Measurements from ENCODE around the gene TPSAB1.
A peak's percentile ranks its signal among the peaks of the same experiment; 100 is the strongest.

TPSAB1 gene

DNA sequence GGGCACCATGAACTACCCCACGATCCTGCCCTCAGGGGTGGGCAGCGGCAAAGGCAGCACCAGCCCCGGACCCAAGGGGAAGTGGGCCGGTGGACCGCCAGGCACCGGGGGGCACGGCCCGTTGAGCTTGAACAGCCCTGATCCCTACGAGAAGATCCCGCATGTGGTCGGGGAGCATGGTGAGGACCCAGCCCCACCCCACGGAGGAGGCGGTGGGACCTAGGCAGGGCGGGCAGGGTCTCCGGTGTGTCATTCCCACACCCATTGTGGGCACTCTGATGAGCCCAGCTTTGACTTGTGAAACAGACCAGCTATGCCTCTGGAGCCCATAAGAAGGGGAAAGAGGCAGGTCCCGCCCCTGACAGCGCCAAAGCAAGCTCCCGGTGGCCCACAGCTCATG, 38.2 kb upstream of the TPSAB1 start:
- TF ChIP-seq, protein P1, sequence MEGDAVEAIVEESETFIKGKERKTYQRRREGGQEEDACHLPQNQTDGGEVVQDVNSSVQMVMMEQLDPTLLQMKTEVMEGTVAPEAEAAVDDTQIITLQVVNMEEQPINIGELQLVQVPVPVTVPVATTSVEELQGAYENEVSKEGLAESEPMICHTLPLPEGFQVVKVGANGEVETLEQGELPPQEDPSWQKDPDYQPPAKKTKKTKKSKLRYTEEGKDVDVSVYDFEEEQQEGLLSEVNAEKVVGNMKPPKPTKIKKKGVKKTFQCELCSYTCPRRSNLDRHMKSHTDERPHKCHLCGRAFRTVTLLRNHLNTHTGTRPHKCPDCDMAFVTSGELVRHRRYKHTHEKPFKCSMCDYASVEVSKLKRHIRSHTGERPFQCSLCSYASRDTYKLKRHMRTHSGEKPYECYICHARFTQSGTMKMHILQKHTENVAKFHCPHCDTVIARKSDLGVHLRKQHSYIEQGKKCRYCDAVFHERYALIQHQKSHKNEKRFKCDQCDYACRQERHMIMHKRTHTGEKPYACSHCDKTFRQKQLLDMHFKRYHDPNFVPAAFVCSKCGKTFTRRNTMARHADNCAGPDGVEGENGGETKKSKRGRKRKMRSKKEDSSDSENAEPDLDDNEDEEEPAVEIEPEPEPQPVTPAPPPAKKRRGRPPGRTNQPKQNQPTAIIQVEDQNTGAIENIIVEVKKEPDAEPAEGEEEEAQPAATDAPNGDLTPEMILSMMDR (IDR thresholded peaks at IDR 0.05; ENCODE audit: insufficient read depth, low read depth, low read length, missing control alignments): no peak
- no peak overlapping the region for H3K4me3 ChIP-seq (ENCODE audit: low read depth, low read length)
- no peak for DNase-seq (ENCODE audit: low read depth)

- H3K4me3 ChIP-seq (ENCODE audit: low read depth, low read length): no peak overlapping the region
- TF ChIP-seq, protein P1 (IDR thresholded peaks at IDR 0.05; ENCODE audit: insufficient read depth, low read depth, low read length, missing control alignments): no peak
- no peak for DNase-seq (ENCODE audit: low read depth)
Measured at GRCh38 chr16:1204933-1205332, 35.6 kb upstream of the TPSAB1 start.

GRCh38 chr16:1206326-1206725, 34.2 kb upstream of the TPSAB1 start:
- no peak overlapping the region for H3K4me3 ChIP-seq (ENCODE audit: low read depth, low read length)
- no peak for DNase-seq (ENCODE audit: low read depth)
- TF ChIP-seq, protein P1 (IDR thresholded peaks at IDR 0.05; ENCODE audit: insufficient read depth, low read depth, low read length, missing control alignments): no peak

- TF ChIP-seq, protein P1 (IDR thresholded peaks at IDR 0.05; ENCODE audit: insufficient read depth, low read depth, low read length, missing control alignments): no peak
- no peak for DNase-seq (ENCODE audit: low read depth)
- H3K4me3 ChIP-seq (ENCODE audit: low read depth, low read length): no peak overlapping the region
Measured at GRCh38 chr16:1206786-1207185, 33.7 kb upstream of the TPSAB1 start.

- TF ChIP-seq, protein P1 (IDR thresholded peaks at IDR 0.05; ENCODE audit: insufficient read depth, low read depth, low read length, missing control alignments): no peak
- no peak overlapping the region for H3K4me3 ChIP-seq (ENCODE audit: low read depth, low read length)
- peak; percentile 8 for DNase-seq (ENCODE audit: low read depth)
Measured at GRCh38 chr16:1208239-1208830, 32.2 kb upstream of the TPSAB1 start.

GRCh38 chr16:1209081-1209480, 31.4 kb upstream of the TPSAB1 start:
- no peak for DNase-seq (ENCODE audit: low read depth)
- no peak overlapping the region for H3K4me3 ChIP-seq (ENCODE audit: low read depth, low read length)
- TF ChIP-seq, protein P1 (IDR thresholded peaks at IDR 0.05; ENCODE audit: insufficient read depth, low read depth, low read length, missing control alignments): no peak

DNA sequence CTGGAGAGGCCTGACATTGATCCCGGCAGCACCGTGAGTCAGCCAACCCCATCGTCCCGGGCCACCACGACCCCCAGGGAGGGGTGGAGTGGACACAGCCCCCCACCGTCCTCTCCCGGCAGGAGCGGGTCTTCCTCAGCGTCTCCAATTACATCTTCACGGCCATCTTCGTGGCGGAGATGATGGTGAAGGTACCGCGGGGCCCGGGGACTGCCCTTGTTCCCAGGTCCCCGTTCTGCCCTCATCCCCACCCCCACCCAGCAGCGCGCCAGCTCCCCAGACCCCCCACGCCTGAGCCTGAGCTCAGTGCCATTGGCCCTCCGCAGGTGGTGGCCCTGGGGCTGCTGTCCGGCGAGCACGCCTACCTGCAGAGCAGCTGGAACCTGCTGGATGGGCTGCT, 30.0 kb upstream of the TPSAB1 start:
- DNase-seq (ENCODE audit: low read depth): no peak
- H3K4me3 ChIP-seq (ENCODE audit: low read depth, low read length): no peak overlapping the region
- TF ChIP-seq, protein P1 (IDR thresholded peaks at IDR 0.05; ENCODE audit: insufficient read depth, low read depth, low read length, missing control alignments): no peak
